A549 (cell line): ENCODE measurements around the gene TEAD3. TPM values are rescaled to one million over a fixed set of nuclear protein-coding genes. Genes with fewer than 3 reads are reported as not detected.

Experiments
- ATAC-seq, 2 experiments: fragments of 200-7000 bp in 1 of 2; fragments of >200 bp in 1 of 2; cut with Nextera tagmentation in 1 of 2; cut with Tn5 transposase in 1 of 2; 3 replicates each; pipeline versions ENCODE4 v1.8.0 to v1.9.1; 2018 to 2020; ENCODE audit warnings: mild to moderate bottlenecking in 1 of 2, moderate library complexity in 1 of 2
- CTCF ChIA-PET: fragments of 300-600 bp; sonication (Branson Sonifier 250); formaldehyde crosslinking; extraction: SDS; loops from one replicate; lab custom pipeline; 2021; ENCODE audit warnings: antibody characterized with exemption, inconsistent platforms; lab: Yijun Ruan, JAX
- POLR2A ChIA-PET: fragments of 350-600 bp; formaldehyde crosslinking; extraction: SDS; loops from one replicate; lab custom pipeline; 2021; ENCODE audit warnings: antibody characterized with exemption, inconsistent platforms; lab: Yijun Ruan, JAX
- DNase-seq, 2 experiments: peaks; one replicate each; pipeline versions ENCODE4 v3.0.0 to v3.0.0-alpha.2; 2011 to 2016; ENCODE audit warnings: low read depth in 1 of 2, low spot score in 1 of 2
- FAIRE-seq: peaks from 2 replicates; lab custom pipeline; 2011; peaks lifted over from hg19 to GRCh38; lab: Jason Lieb, UNC
- H3K27ac ChIP-seq, 2 experiments: fragments of >200 bp; sonication (Bioruptor Twin); formaldehyde crosslinking; 3 replicates each; pipeline ENCODE4 v1.5.1; 2016 to 2017
- H3K4me1 ChIP-seq: fragments of >200 bp; sonication (Bioruptor Twin); formaldehyde crosslinking; 3 replicates; pipeline ENCODE4 v1.6.1; 2016
- H3K4me2 ChIP-seq: fragments of >200 bp; sonication (Bioruptor Twin); formaldehyde crosslinking; 3 replicates; pipeline ENCODE4 v1.6.1; 2016
- H3K4me3 ChIP-seq: fragments of >200 bp; sonication (Bioruptor Twin); formaldehyde crosslinking; 3 replicates; pipeline ENCODE4 v1.5.1; 2016
- H3K9me3 ChIP-seq: fragments of >200 bp; sonication (Bioruptor Twin); formaldehyde crosslinking; 3 replicates; pipeline ENCODE4 v1.6.1; 2016
- CBX8 ChIP-seq: fragments of 200-600 bp; sonication (generic); IDR thresholded peaks from 2 replicates; pipeline ENCODE4 v1.6.1; 2016
- CEBPB ChIP-seq, 2 experiments: fragments of >200 bp in 1 of 2; sonication (Bioruptor Twin) in 1 of 2; formaldehyde crosslinking in 1 of 2; IDR thresholded peaks; 2 replicates each; pipeline ENCODE4 v1.6.1; 2012 to 2016
- CHD2 ChIP-seq: fragments of 150-350 bp; IDR thresholded peaks from 2 replicates; pipeline ENCODE4 v1.6.1; 2014; ENCODE audit warnings: low read length; ENCODE audit not compliant: partially characterized antibody
- CHD4 ChIP-seq: fragments of 200-600 bp; sonication (generic); IDR thresholded peaks from 2 replicates; pipeline ENCODE4 v1.6.1; 2016; ENCODE audit warnings: antibody characterized with exemption, mild to moderate bottlenecking, borderline replicate concordance
- EHMT2 ChIP-seq: fragments of 200-600 bp; sonication (generic); IDR thresholded peaks from 2 replicates; pipeline ENCODE4 v1.6.1; 2016; ENCODE audit warnings: antibody characterized with exemption, low read depth, mild to moderate bottlenecking, moderate library complexity
- FOSB ChIP-seq: fragments of 250-450 bp; sonication (Bioruptor Pico); IDR thresholded peaks from 2 replicates; pipeline ENCODE4 v1.5.0; 2020; ENCODE audit warnings: mild to moderate bottlenecking, moderate library complexity
- HDAC2 ChIP-seq: fragments of 200-600 bp; sonication (generic); IDR thresholded peaks from 2 replicates; pipeline ENCODE4 v1.6.1; 2016
- HMGXB4 ChIP-seq: fragments of 250-450 bp; sonication (Bioruptor Pico); IDR thresholded peaks from 2 replicates; pipeline ENCODE4 v1.5.0; 2021; ENCODE audit warnings: mild to moderate bottlenecking, moderate library complexity, borderline replicate concordance
- MYC ChIP-seq: IDR thresholded peaks from 2 replicates; pipeline ENCODE4 v1.6.1; 2012; ENCODE audit warnings: mild to moderate bottlenecking, inconsistent platforms, low read length, improper control_type of control experiment, borderline replicate concordance
- NFE2L2 ChIP-seq: fragments of 150-350 bp; conservative IDR thresholded peaks from 2 replicates; pipeline ENCODE4 v1.6.1; 2014; ENCODE audit warnings: low read length
- NPAS2 ChIP-seq: fragments of 250-450 bp; sonication (Bioruptor Pico); IDR thresholded peaks from 2 replicates; pipeline ENCODE4 v1.8.0; 2022; ENCODE audit warnings: mild to moderate bottlenecking, moderate library complexity, borderline replicate concordance
- POLR2A ChIP-seq: IDR thresholded peaks from 2 replicates; pipeline ENCODE4 v1.6.1; 2012; ENCODE audit warnings: mild to moderate bottlenecking, low read length
- POLR2AphosphoS2 ChIP-seq: conservative IDR thresholded peaks from 2 replicates; pipeline ENCODE4 v1.6.1; 2012; ENCODE audit warnings: low read length, improper control_type of control experiment, inconsistent platforms
- RARB ChIP-seq: fragments of 250-450 bp; sonication (Bioruptor Pico); IDR thresholded peaks from 2 replicates; pipeline ENCODE4 v1.8.0; 2021; ENCODE audit warnings: mild to moderate bottlenecking, moderate library complexity
- RNF2 ChIP-seq: fragments of 200-600 bp; sonication (generic); IDR thresholded peaks from 2 replicates; pipeline ENCODE4 v1.6.1; 2016; ENCODE audit warnings: low read depth, mild to moderate bottlenecking, antibody characterized with exemption, moderate library complexity, borderline replicate concordance
- SREBF2 ChIP-seq: fragments of 450-650 bp; IDR thresholded peaks from 2 replicates; pipeline ENCODE4 v1.6.1; 2014; ENCODE audit warnings: mild to moderate bottlenecking, moderate library complexity
- TFCP2L1 ChIP-seq: fragments of 250-450 bp; sonication (Bioruptor Pico); IDR thresholded peaks from 2 replicates; pipeline ENCODE4 v1.5.0; 2021; ENCODE audit warnings: mild to moderate bottlenecking
- TP53 ChIP-seq: fragments of 250-450 bp; sonication (Bioruptor Pico); IDR thresholded peaks from 2 replicates; pipeline ENCODE4 v1.5.0; 2021; ENCODE audit warnings: mild to moderate bottlenecking, moderate library complexity
- ZC3H11A ChIP-seq: fragments of 450-650 bp; IDR thresholded peaks from 2 replicates; pipeline ENCODE4 v1.6.1; 2014; ENCODE audit warnings: antibody characterized with exemption, mild to moderate bottlenecking
- ZFP36 ChIP-seq: fragments of 450-650 bp; IDR thresholded peaks from 2 replicates; pipeline ENCODE4 v1.6.1; 2014; ENCODE audit warnings: borderline replicate concordance; ENCODE audit not compliant: partially characterized antibody
- WGBS: methylation state at CpG from one replicate; pipeline ENCODE4 v1.1.6; 2017; ENCODE audit errors: missing lambda C conversion rate; 5-methylcytosine and 5-hydroxymethylcytosine counted together
- polyA plus RNA-seq, 4 experiments: library from polyadenylated mRNA; depleted of rRNA in 3 of 4; stranded (reverse); fragments of >200 nt; fragmentation: RNase III in 1 of 4; extraction: RNeasy Plus Mini Kit Qiagen cat#74134 plus additional on column Dnase treatment in 1 of 4; gene quantifications; 2 replicates in 3 of 4; 3 replicates in 1 of 4; pipeline ENCODE4 v1.2.3, GENCODE V29; 2011 to 2017
- TF ChIP-seq, protein P1 (sequence below): IDR thresholded peaks from 2 replicates; pipeline ENCODE4 v1.6.1; 2012; ENCODE audit warnings: low read depth, borderline replicate concordance
- TF ChIP-seq, protein P2 (sequence below): fragments of >200 bp; sonication (Bioruptor Twin); formaldehyde crosslinking; IDR thresholded peaks from 2 replicates; pipeline ENCODE4 v1.6.1; 2016
- TF ChIP-seq, protein P3 (sequence below): IDR thresholded peaks from 2 replicates; pipeline ENCODE4 v1.6.1; 2012
- TF ChIP-seq, protein P4 (sequence below): IDR thresholded peaks from 2 replicates; pipeline ENCODE4 v1.6.1; 2012

The TEAD3 gene
- polyA plus RNA-seq, 2 of the 4 experiments (the other 2 are of a cell fraction): 2.1 to 4.2 TPM

DNA sequence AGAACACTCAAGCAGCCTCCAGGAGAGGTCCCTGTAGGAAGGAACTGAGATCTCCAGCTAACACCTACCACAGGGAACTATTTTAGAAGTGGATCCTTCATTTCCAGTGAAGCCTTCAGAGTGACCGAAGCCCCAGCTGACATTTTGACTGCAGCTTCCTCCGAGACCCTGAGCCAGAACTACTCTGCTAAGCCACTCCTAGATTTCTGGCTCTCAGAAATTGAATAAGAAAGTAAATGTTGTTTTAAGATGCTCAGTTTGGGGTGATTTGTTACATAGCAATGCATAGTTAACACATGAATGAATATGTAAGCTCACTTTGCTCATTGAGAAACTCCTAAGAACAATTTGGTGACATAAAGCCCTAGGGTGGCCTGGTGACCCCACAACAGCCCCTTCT, 10.3 kb upstream of the TEAD3 start:
- 98% methylated on average over 2 of the region's 2 CpGs for WGBS
- H3K27ac ChIP-seq: no peak overlapping the region
- no peak for FAIRE-seq
- no peak for ATAC-seq
- CTCF ChIA-PET: no interaction called here
- DNase-seq: no peak
- no peak for TF ChIP-seq POLR2A
- no peak for TF ChIP-seq NFE2L2
- TF ChIP-seq ZC3H11A: no peak
- no peak for TF ChIP-seq RNF2
- TF ChIP-seq, protein P1, sequence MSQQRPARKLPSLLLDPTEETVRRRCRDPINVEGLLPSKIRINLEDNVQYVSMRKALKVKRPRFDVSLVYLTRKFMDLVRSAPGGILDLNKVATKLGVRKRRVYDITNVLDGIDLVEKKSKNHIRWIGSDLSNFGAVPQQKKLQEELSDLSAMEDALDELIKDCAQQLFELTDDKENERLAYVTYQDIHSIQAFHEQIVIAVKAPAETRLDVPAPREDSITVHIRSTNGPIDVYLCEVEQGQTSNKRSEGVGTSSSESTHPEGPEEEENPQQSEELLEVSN: no peak
- no peak for TF ChIP-seq SREBF2
- no peak for TF ChIP-seq MYC
- TF ChIP-seq, protein P2, sequence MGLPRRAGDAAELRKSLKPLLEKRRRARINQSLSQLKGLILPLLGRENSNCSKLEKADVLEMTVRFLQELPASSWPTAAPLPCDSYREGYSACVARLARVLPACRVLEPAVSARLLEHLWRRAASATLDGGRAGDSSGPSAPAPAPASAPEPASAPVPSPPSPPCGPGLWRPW: no peak
- TF ChIP-seq CHD4: no peak
- no peak for TF ChIP-seq RARB (CRISPR knock-in tag)
- TF ChIP-seq CHD2: no peak
- TF ChIP-seq ZFP36: no peak
- TF ChIP-seq TFCP2L1 (CRISPR knock-in tag): no peak
- no peaks in the 10 kb centered on the region for H3K4me1 ChIP-seq
- no peak overlapping the region for H3K4me3 ChIP-seq
- no peak overlapping the region for H3K4me2 ChIP-seq
- POLR2A ChIA-PET: no interaction called here
- no peaks in the 10 kb centered on the region for H3K9me3 ChIP-seq

- CTCF ChIA-PET: no interaction called here
- FAIRE-seq: no peak
These were observed 9.7 kb upstream of the TEAD3 start for GRCh38 chr6:35506536-35506935.

GRCh38 chr6:35505999-35506412, 9.1 kb upstream of the TEAD3 start:
- FAIRE-seq: no peak
- Histone ChIP-seq H3K27ac (no peak overlapping the region), H3K9me3 (no peaks in the 10 kb centered on the region), H3K4me1 (no peaks in the 10 kb centered on the region), H3K4me3 (no peak overlapping the region), H3K4me2 (no peak overlapping the region)
- POLR2A ChIA-PET: no interaction called here
- ATAC-seq: no peak
- WGBS: 83% methylated on average over 12 of the region's 21 CpGs
- CTCF ChIA-PET: no interaction called here
- no peak for TF ChIP-seq HMGXB4
- DNase-seq: no peak

More at GRCh38 chr6:35506536-35506935, 9.7 kb upstream of the TEAD3 start:
- no peak for DNase-seq
- Histone ChIP-seq H3K4me1 (no peaks in the 10 kb centered on the region), H3K9me3 (no peaks in the 10 kb centered on the region), H3K27ac (no peak overlapping the region), H3K4me2 (no peak overlapping the region), H3K4me3 (no peak overlapping the region)
- no peak for TF ChIP-seq TP53 (CRISPR knock-in tag)
- TF ChIP-seq RARB (CRISPR knock-in tag): no peak
- no peak for TF ChIP-seq POLR2AphosphoS2
- WGBS: 79% methylated on average over 3 of the region's 3 CpGs
- POLR2A ChIA-PET: no interaction called here
- ATAC-seq: no peak

GRCh38 chr6:35503534-35503933, 6.7 kb upstream of the TEAD3 start:
- no peak for FAIRE-seq
- POLR2A ChIA-PET: no interaction called here

More at GRCh38 chr6:35503534-35503933, 6.7 kb upstream of the TEAD3 start:
- CTCF ChIA-PET: interaction anchor here (1.1 kb wide), 1 partner anchor 19 kb away, joined by 7 read pairs; no protein-coding TSS in a partner anchor
- no peak for TF ChIP-seq NPAS2
- TF ChIP-seq HDAC2: no peak
- TF ChIP-seq, protein P3, sequence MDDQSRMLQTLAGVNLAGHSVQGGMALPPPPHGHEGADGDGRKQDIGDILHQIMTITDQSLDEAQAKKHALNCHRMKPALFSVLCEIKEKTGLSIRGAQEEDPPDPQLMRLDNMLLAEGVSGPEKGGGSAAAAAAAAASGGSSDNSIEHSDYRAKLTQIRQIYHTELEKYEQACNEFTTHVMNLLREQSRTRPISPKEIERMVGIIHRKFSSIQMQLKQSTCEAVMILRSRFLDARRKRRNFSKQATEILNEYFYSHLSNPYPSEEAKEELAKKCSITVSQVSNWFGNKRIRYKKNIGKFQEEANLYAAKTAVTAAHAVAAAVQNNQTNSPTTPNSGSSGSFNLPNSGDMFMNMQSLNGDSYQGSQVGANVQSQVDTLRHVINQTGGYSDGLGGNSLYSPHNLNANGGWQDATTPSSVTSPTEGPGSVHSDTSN: no peak
- TF ChIP-seq RNF2: no peak
- TF ChIP-seq NFE2L2: no peak
- TF ChIP-seq CEBPB (IDR thresholded peaks at IDR 0.05): no peak
- no peak for TF ChIP-seq FOSB
- TF ChIP-seq, protein P4, sequence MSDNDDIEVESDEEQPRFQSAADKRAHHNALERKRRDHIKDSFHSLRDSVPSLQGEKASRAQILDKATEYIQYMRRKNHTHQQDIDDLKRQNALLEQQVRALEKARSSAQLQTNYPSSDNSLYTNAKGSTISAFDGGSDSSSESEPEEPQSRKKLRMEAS: no peak
- TF ChIP-seq RARB (CRISPR knock-in tag): no peak
- no peak for TF ChIP-seq EHMT2
- no peak for TF ChIP-seq CBX8
- ATAC-seq (no peak), DNase-seq (no peak)
- WGBS: 87% methylated on average over 8 of the region's 15 CpGs
- Histone ChIP-seq H3K4me2 (no peak overlapping the region), H3K4me1 (no peaks in the 10 kb centered on the region), H3K27ac (no peak overlapping the region), H3K9me3 (no peaks in the 10 kb centered on the region), H3K4me3 (no peak overlapping the region)
